ENCODE results near the gene DNAJC1.

GRCh38 chr10:21934307-21934706 lies 69.2 kb downstream of the DNAJC1 start:
- TF ChIP-seq CTCF (IDR thresholded peaks at IDR 0.05): no peak
- no peak for TF ChIP-seq POLR2AphosphoS5 (IDR thresholded peaks at IDR 0.05; ENCODE audit: low read depth, low read length)
- no peak for TF ChIP-seq SIN3A (IDR thresholded peaks at IDR 0.05; ENCODE audit: borderline replicate concordance, insufficient read depth, low read depth, low read length)

All from Panc1 (cell line).